GM23248 (cell line): ENCODE measurements around the gene MED10. TPM values are rescaled to one million over a fixed set of nuclear protein-coding genes. Genes with fewer than 3 reads are reported as not detected.

Experiments used
- DNase-seq: peaks from one replicate; pipeline ENCODE4 v3.0.0-alpha.2; 2015
- H2AFZ ChIP-seq: fragments of 200-600 bp; sonication (generic); 2 replicates; pipeline ENCODE4 v1.6.1; 2016; ENCODE audit warnings: antibody characterized with exemption
- H3F3A ChIP-seq: fragments of 200-600 bp; sonication (generic); 2 replicates; pipeline ENCODE4 v1.6.1; 2016; ENCODE audit warnings: mild to moderate bottlenecking, antibody characterized with exemption, mixed run types; ENCODE audit not compliant: insufficient read depth
- H3K27ac ChIP-seq: fragments of 200-600 bp; sonication (generic); 2 replicates; pipeline ENCODE4 v1.5.1; 2016; ENCODE audit warnings: mild to moderate bottlenecking
- H3K27me3 ChIP-seq: fragments of 200-600 bp; sonication (generic); replicated peaks from 2 replicates; pipeline ENCODE4 v1.6.1; 2016; ENCODE audit warnings: mild to moderate bottlenecking; ENCODE audit not compliant: insufficient read depth
- H3K36me3 ChIP-seq: fragments of 200-600 bp; sonication (generic); 2 replicates; pipeline ENCODE4 v1.6.1; 2016; ENCODE audit warnings: low read depth, mild to moderate bottlenecking
- H3K4me1 ChIP-seq: fragments of 200-600 bp; sonication (generic); 2 replicates; pipeline ENCODE4 v1.6.1; 2016; ENCODE audit warnings: mild to moderate bottlenecking; ENCODE audit not compliant: insufficient read depth
- H3K4me2 ChIP-seq: fragments of 200-600 bp; sonication (generic); one replicate; pipeline ENCODE4 v1.6.1; 2016; ENCODE audit warnings: mild to moderate bottlenecking; ENCODE audit not compliant: unreplicated experiment
- H3K4me3 ChIP-seq: fragments of 200-600 bp; sonication (generic); 2 replicates; pipeline ENCODE4 v1.5.1; 2016; ENCODE audit warnings: mild to moderate bottlenecking
- H3K79me2 ChIP-seq: fragments of 200-600 bp; sonication (generic); 2 replicates; pipeline ENCODE4 v1.6.1; 2016; ENCODE audit warnings: mild to moderate bottlenecking; ENCODE audit not compliant: insufficient read depth
- H3K9ac ChIP-seq: fragments of 200-600 bp; sonication (generic); 2 replicates; pipeline ENCODE4 v1.6.1; 2016; ENCODE audit warnings: mild to moderate bottlenecking
- H3K9me2 ChIP-seq: fragments of 200-600 bp; sonication (generic); 2 replicates; pipeline ENCODE4 v1.6.1; 2016; ENCODE audit warnings: mixed run types, mild to moderate bottlenecking, moderate library complexity; ENCODE audit not compliant: insufficient read depth
- H3K9me3 ChIP-seq: fragments of 200-600 bp; sonication (generic); one replicate; pipeline ENCODE4 v1.6.1; 2017; ENCODE audit warnings: low read depth
- H4K20me1 ChIP-seq: fragments of 200-600 bp; sonication (generic); 2 replicates; pipeline ENCODE4 v1.6.0; 2016; ENCODE audit not compliant: insufficient read depth
- EZH2 ChIP-seq: fragments of 200-600 bp; sonication (generic); IDR thresholded peaks from 2 replicates; pipeline ENCODE4 v1.6.1; 2018; ENCODE audit warnings: antibody characterized with exemption, mild to moderate bottlenecking; ENCODE audit not compliant: insufficient read depth, poor library complexity, severe bottlenecking
- EZH2phosphoT487 ChIP-seq: fragments of 200-600 bp; sonication (generic); IDR thresholded peaks from 2 replicates; pipeline ENCODE4 v1.6.1; 2018; ENCODE audit warnings: antibody characterized with exemption, moderate library complexity, mild to moderate bottlenecking, low read depth; ENCODE audit not compliant: insufficient read depth
- WGBS, 2 experiments: methylation state at CpG; one replicate each; pipeline ENCODE4 v1.1.6; 2015 to 2017; ENCODE audit warnings: low lambda C conversion rate in 2 of 2, low coverage in 1 of 2; ENCODE audit errors: missing lambda C conversion rate in 2 of 2; 5-methylcytosine and 5-hydroxymethylcytosine counted together
- in situ Hi-C: fragments of 300-500 bp; cut with MboI; formaldehyde crosslinking; loops from 2 replicates; pipeline ENCODE4 v1.15.0; 2020
- polyA plus RNA-seq: library from polyadenylated mRNA; unstranded; fragments of >200 nt; fragmentation: Nextera tagmentation; extraction: Ambion mirVana; gene quantifications from 2 replicates; pipeline ENCODE4 v1.2.1, GENCODE V29; 2016
- total RNA-seq: library from RNA; depleted of rRNA; stranded (reverse); fragments of >200 nt; shearing (Covaris generic); gene quantifications from 2 replicates; pipeline ENCODE4 v1.2.3, GENCODE V29; 2014

The MED10 gene
- total and polyA plus RNA-seq, 2 experiments from 2014 or later: 27.2 to 117 TPM

DNA sequence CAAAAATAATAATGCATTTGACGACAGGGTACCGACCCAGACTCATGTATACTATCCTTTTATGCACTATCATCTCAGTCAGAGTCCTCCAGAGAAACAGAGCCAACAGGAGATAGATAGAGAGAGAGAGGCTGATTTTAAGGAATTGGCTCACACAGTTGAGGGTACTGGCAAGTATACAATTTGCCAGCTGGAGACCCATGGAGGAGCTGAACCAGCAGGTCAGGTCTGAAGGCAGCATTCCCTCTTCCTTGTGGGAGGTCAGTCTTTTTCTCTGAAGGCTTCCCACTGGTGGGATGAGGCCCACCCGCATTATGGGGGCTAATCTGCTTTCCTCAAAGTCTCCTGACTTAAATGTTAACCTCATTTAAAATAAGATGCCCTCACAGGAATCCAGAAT is 17.3 kb upstream of the MED10 start:
- TF ChIP-seq EZH2 (no peak), EZH2phosphoT487 (no peak)
- in situ Hi-C loops: no loop called here
- WGBS, 2 experiments: 29 to 38% methylated on average over 3 of the region's 3 CpGs

GRCh38 chr5:6395102-6395445 is 16.7 kb upstream of the MED10 start:
- no peaks in the 10 kb centered on the region for H3K79me2 ChIP-seq
- H3F3A ChIP-seq: no peaks in the 10 kb centered on the region
- no peaks in the 10 kb centered on the region for H3K36me3 ChIP-seq
- no peaks in the 10 kb centered on the region for H3K9me2 ChIP-seq
- 23 to 29% methylated on average over 7 of the region's 7 CpGs for WGBS, 2 experiments
- TF ChIP-seq EZH2phosphoT487 (no peak), EZH2 (no peak)
- in situ Hi-C loops: no loop called here
- no peaks in the 10 kb centered on the region for H3K27me3 ChIP-seq
- H3K27ac ChIP-seq: no peak overlapping the region
- no peak overlapping the region for H3K9ac ChIP-seq
- no peak overlapping the region for H3K4me2 ChIP-seq
- H3K4me3 ChIP-seq: no peak overlapping the region
- no peak for DNase-seq
- no peaks in the 10 kb centered on the region for H3K9me3 ChIP-seq
- no peaks in the 10 kb centered on the region for H4K20me1 ChIP-seq
- no peak overlapping the region for H2AFZ ChIP-seq
- H3K4me1 ChIP-seq: no peaks in the 10 kb centered on the region

More for the DNA sequence above, 17.3 kb upstream of the MED10 start:
- Histone ChIP-seq H3K36me3 (no peaks in the 10 kb centered on the region), H3K79me2 (no peaks in the 10 kb centered on the region), H3K27me3 (no peaks in the 10 kb centered on the region), H3K4me3 (no peak overlapping the region), H3K4me1 (no peaks in the 10 kb centered on the region), H3K9me3 (no peaks in the 10 kb centered on the region), H3K27ac (no peak overlapping the region), H4K20me1 (no peaks in the 10 kb centered on the region), H3K9ac (no peak overlapping the region), H3F3A (no peaks in the 10 kb centered on the region), H3K4me2 (no peak overlapping the region), H2AFZ (no peak overlapping the region), H3K9me2 (no peaks in the 10 kb centered on the region)
- DNase-seq: no peak

- in situ Hi-C loops: no loop called here
- no peaks in the 10 kb centered on the region for H4K20me1 ChIP-seq
- no peaks in the 10 kb centered on the region for H3K79me2 ChIP-seq
- H2AFZ ChIP-seq: no peak overlapping the region
- no peak overlapping the region for H3K4me2 ChIP-seq
- no peaks in the 10 kb centered on the region for H3K9me3 ChIP-seq
- H3K27ac ChIP-seq: no peak overlapping the region
- no peaks in the 10 kb centered on the region for H3F3A ChIP-seq
- no peak overlapping the region for H3K9ac ChIP-seq
- H3K4me3 ChIP-seq: no peak overlapping the region
- no peaks in the 10 kb centered on the region for H3K4me1 ChIP-seq
- no peaks in the 10 kb centered on the region for H3K36me3 ChIP-seq
- H3K9me2 ChIP-seq: no peaks in the 10 kb centered on the region
- TF ChIP-seq EZH2phosphoT487 (no peak), EZH2 (no peak)
- 52% methylated on average over 12 of the region's 12 CpGs for WGBS, 2 experiments
- H3K27me3 ChIP-seq: no peaks in the 10 kb centered on the region
- no peak for DNase-seq
Measured at GRCh38 chr5:6394429-6395101, 16.2 kb upstream of the MED10 start.

DNA sequence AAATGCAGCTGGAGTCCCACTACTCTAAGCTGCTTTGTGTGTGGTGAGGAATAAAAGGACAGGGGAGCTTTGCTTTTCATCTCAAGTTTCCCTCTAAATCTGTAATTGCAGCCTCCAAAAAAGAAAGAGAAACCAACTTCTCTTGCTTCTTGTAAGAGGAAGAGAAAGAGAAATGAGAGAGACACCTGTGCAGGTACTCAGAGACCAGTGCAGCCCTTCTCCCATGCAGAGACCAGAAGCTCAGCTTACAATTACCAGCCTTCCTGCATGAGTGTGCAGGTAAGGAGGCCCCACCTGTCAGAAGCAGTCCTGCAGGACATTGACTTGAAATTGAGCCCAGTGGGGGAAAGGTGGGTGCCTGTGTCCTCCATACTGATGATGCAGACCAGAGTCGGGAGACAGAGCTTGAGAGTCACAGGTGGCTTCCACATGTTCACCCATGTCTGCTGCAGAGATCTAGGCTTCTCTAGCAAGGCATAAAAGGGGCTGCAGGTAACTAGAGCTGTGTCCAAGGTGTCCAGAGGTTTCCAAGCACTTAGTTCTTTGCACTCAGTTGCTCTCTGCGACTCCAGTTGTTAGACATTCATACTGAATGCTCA is 15.3 kb upstream of the MED10 start:
- Histone ChIP-seq H3K79me2 (no peaks in the 10 kb centered on the region), H3K27ac (no peak overlapping the region), H3K4me1 (no peaks in the 10 kb centered on the region), H3K4me2 (no peak overlapping the region), H3K4me3 (no peak overlapping the region), H3K27me3 (no peaks in the 10 kb centered on the region), H3K36me3 (no peaks in the 10 kb centered on the region), H3K9ac (no peak overlapping the region), H2AFZ (no peak overlapping the region), H3K9me2 (no peaks in the 10 kb centered on the region), H4K20me1 (no peaks in the 10 kb centered on the region), H3K9me3 (no peaks in the 10 kb centered on the region), H3F3A (no peaks in the 10 kb centered on the region)
- no peak for DNase-seq
- 8 to 10% methylated on average over 2 of the region's 2 CpGs for WGBS, 2 experiments
- in situ Hi-C loops: no loop called here
- no peak for TF ChIP-seq EZH2
- TF ChIP-seq EZH2phosphoT487: no peak

- H2AFZ ChIP-seq: no peak overlapping the region
- no peak overlapping the region for H3K9ac ChIP-seq
Measured at GRCh38 chr5:6392561-6392960, 14.2 kb upstream of the MED10 start.

More at GRCh38 chr5:6392561-6392960, 14.2 kb upstream of the MED10 start:
- no peaks in the 10 kb centered on the region for H3K9me2 ChIP-seq
- H3K27me3 ChIP-seq: no peaks in the 10 kb centered on the region
- H3K4me1 ChIP-seq: no peaks in the 10 kb centered on the region
- 0% methylated on average over 2 of the region's 2 CpGs for WGBS, 2 experiments
- TF ChIP-seq EZH2 (no peak), EZH2phosphoT487 (no peak)
- H3K4me3 ChIP-seq: no peak overlapping the region
- in situ Hi-C loops: no loop called here
- no peak for DNase-seq
- no peaks in the 10 kb centered on the region for H4K20me1 ChIP-seq
- H3K4me2 ChIP-seq: no peak overlapping the region
- no peaks in the 10 kb centered on the region for H3K36me3 ChIP-seq
- H3K27ac ChIP-seq: no peak overlapping the region
- H3K79me2 ChIP-seq: no peaks in the 10 kb centered on the region
- no peaks in the 10 kb centered on the region for H3K9me3 ChIP-seq
- no peaks in the 10 kb centered on the region for H3F3A ChIP-seq
